Fibroblast of lung (primary cell): ENCODE results near the gene RSPH1. TPM values are rescaled to one million over a fixed set of nuclear protein-coding genes. Genes with fewer than 3 reads are reported as not detected.
A peak's percentile ranks its signal among the peaks of the same experiment; 100 is the strongest.

Experiments
- DNase-seq, 2 donors: peaks; one replicate each; pipeline versions ENCODE4 v3.0.0 to v3.0.0-alpha.2; 2010; ENCODE audit warnings: low read depth in 2 of 2
- H2AFZ ChIP-seq: 2 replicates; pipeline ENCODE4 v1.5.1; 2012; ENCODE audit warnings: low read length, control low read depth, inconsistent platforms
- H3K27ac ChIP-seq: 2 replicates; pipeline ENCODE4 v1.5.1; 2011; ENCODE audit warnings: low read length, control low read depth; ENCODE audit not compliant: insufficient read depth
- H3K27me3 ChIP-seq: 2 replicates; pipeline ENCODE4 v1.5.1; 2011; ENCODE audit warnings: mild to moderate bottlenecking, low read length; ENCODE audit not compliant: control insufficient read depth, insufficient read depth
- H3K36me3 ChIP-seq: 2 replicates; pipeline ENCODE4 v1.5.1; 2011; ENCODE audit warnings: low read length; ENCODE audit not compliant: control insufficient read depth, insufficient read depth
- H3K4me1 ChIP-seq: 2 replicates; pipeline ENCODE4 v1.5.1; 2011; ENCODE audit warnings: low read length; ENCODE audit not compliant: control insufficient read depth, insufficient read depth; ENCODE audit errors: extremely low read depth
- H3K4me2 ChIP-seq: 2 replicates; pipeline ENCODE4 v1.5.1; 2011; ENCODE audit warnings: low read length, control low read depth; ENCODE audit not compliant: insufficient read depth; ENCODE audit errors: extremely low read depth
- H3K4me3 ChIP-seq, 4 experiments: fragments of 200-600 bp in 1 of 4; sonication (generic) in 1 of 4; replicated peaks in 1 of 4; 2 replicates each; pipeline ENCODE4 v1.5.1; 2011 to 2016; ENCODE audit warnings: low read length in 4 of 4, low read depth in 3 of 4, mild to moderate bottlenecking in 3 of 4, control low read depth in 2 of 4, inconsistent platforms in 1 of 4, mixed read lengths in 1 of 4; ENCODE audit not compliant: insufficient read depth in 1 of 4; ENCODE audit errors: control extremely low read depth in 1 of 4
- H3K79me2 ChIP-seq: 2 replicates; pipeline ENCODE4 v1.5.1; 2012; ENCODE audit warnings: mild to moderate bottlenecking, low read length, inconsistent platforms; ENCODE audit not compliant: control insufficient read depth, insufficient read depth
- H3K9ac ChIP-seq: 2 replicates; pipeline ENCODE4 v1.5.1; 2011; ENCODE audit warnings: mild to moderate bottlenecking, low read length, control low read depth; ENCODE audit not compliant: insufficient read depth
- H3K9me3 ChIP-seq: 2 replicates; pipeline ENCODE4 v1.5.1; 2012; ENCODE audit warnings: low read depth, low read length; ENCODE audit not compliant: control insufficient read depth, insufficient read depth
- H4K20me1 ChIP-seq: 2 replicates; pipeline ENCODE4 v1.5.1; 2011; ENCODE audit warnings: low read length; ENCODE audit not compliant: control insufficient read depth, insufficient read depth; ENCODE audit errors: extremely low read depth
- EZH2 ChIP-seq: IDR thresholded peaks from 2 replicates; pipeline ENCODE4 v1.5.1; 2012; ENCODE audit warnings: low read length, control low read depth, mild to moderate bottlenecking; ENCODE audit errors: missing control alignments
- polyA plus RNA-seq, 2 donors: library from polyadenylated mRNA; depleted of rRNA in 1 of 2; stranded (reverse) in 1 of 2; unstranded in 1 of 2; fragments of >200 nt; gene quantifications; 2 replicates each; pipeline ENCODE4 v1.2.1, GENCODE V29; 2011 to 2012; ENCODE audit warnings: missing spikeins in 1 of 2
- total RNA-seq: library from RNA; depleted of rRNA; stranded (reverse); fragments of >200 nt; gene quantifications from 2 replicates; pipeline ENCODE4 v1.2.1, GENCODE V29; 2014
- TF ChIP-seq, protein P1 (sequence below), 2 donors: IDR thresholded peaks in 1 of 2; conservative IDR thresholded peaks in 1 of 2; 1 replicate in 1 of 2; 2 replicates in 1 of 2; pipeline ENCODE4 v1.5.1; 2011 to 2012; ENCODE audit warnings: low read length in 2 of 2, control low read depth in 1 of 2, inconsistent platforms in 1 of 2, low read depth in 1 of 2, mild to moderate bottlenecking in 1 of 2

Gene RSPH1
- total and polyA plus RNA-seq, 2 donors (not counting 1 experiment from before 2014, with no cell fraction given), result not detected

DNA sequence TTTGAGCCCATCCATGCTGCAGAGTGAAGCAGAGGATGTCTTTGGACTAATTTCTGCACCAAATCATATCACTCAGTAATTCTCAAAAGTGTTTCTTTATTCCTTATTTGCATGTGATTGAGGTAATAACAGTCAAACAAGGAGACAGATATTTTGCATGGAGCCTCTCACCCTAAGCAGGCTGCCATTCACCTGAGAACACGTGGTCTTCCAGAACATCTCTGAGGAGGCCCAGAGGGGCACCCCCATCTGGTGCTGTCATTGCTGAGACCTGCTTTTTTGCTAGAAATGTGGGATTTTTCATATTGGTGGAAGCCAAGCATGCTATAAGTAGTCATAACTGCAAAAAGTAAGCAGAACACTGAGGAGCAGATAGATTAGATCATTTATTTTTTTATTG is 25.4 kb upstream of the RSPH1 start:
- no peaks in the 10 kb centered on the region for H3K79me2 ChIP-seq
- H3K9ac ChIP-seq, result no peak overlapping the region
- TF ChIP-seq, protein P1, sequence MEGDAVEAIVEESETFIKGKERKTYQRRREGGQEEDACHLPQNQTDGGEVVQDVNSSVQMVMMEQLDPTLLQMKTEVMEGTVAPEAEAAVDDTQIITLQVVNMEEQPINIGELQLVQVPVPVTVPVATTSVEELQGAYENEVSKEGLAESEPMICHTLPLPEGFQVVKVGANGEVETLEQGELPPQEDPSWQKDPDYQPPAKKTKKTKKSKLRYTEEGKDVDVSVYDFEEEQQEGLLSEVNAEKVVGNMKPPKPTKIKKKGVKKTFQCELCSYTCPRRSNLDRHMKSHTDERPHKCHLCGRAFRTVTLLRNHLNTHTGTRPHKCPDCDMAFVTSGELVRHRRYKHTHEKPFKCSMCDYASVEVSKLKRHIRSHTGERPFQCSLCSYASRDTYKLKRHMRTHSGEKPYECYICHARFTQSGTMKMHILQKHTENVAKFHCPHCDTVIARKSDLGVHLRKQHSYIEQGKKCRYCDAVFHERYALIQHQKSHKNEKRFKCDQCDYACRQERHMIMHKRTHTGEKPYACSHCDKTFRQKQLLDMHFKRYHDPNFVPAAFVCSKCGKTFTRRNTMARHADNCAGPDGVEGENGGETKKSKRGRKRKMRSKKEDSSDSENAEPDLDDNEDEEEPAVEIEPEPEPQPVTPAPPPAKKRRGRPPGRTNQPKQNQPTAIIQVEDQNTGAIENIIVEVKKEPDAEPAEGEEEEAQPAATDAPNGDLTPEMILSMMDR (conservative IDR thresholded peaks at IDR 0.05 in 1 of 2, IDR thresholded peaks at IDR 0.05 in 1 of 2; ENCODE audit: low read depth in 1 of 2, low read length in 2 of 2), result no peak
- TF ChIP-seq EZH2, result no peak
- no peak for DNase-seq
- no peak overlapping the region for H3K4me2 ChIP-seq
- H3K27ac ChIP-seq, result no peak overlapping the region
- H3K4me1 ChIP-seq, result peaks cover 7% of the 10 kb centered on the region
- H3K36me3 ChIP-seq, result no peaks in the 10 kb centered on the region
- H3K27me3 ChIP-seq, result no peaks in the 10 kb centered on the region
- H2AFZ ChIP-seq, result no peak overlapping the region
- H3K4me3 ChIP-seq, result no peak overlapping the region
- H3K9me3 ChIP-seq, result no peaks in the 10 kb centered on the region
- H4K20me1 ChIP-seq, result no peaks in the 10 kb centered on the region

DNA sequence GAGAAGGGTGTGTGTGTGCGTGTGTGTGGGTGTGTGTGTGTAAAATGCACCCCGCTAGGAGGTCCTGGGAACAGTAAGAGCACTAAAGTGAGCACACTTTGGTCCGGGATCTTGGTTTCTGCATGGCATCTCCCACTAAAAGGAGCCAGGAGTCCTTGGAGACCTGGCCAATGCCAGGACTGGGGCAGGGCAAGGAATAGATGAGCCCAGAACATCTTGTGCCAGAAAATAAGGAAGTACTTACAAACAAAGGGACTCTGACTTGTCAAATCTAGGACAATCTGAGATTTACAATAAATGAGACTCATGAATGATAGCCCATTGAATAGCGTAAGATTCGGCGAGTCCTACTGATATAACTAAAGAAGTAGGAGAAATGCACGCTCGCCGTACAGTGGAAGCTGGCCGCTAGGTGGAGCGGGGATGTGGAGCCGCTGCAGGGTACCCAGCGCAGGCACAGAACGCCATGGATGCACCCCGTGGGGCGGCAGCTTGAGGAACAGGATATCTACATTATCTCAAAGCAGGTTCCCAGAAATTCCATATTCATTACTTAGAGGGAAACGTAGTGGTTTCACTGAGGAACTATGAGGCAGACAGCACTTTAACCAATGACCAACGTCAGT is 24.7 kb upstream of the RSPH1 start:
- no peak overlapping the region for H3K9ac ChIP-seq
- H3K4me2 ChIP-seq, result no peak overlapping the region
- H3K4me1 ChIP-seq, result peaks cover 7% of the 10 kb centered on the region
- H3K4me3 ChIP-seq, result no peak overlapping the region
- no peaks in the 10 kb centered on the region for H3K79me2 ChIP-seq
- no peak overlapping the region for H2AFZ ChIP-seq
- no peaks in the 10 kb centered on the region for H3K27me3 ChIP-seq
- no peaks in the 10 kb centered on the region for H3K36me3 ChIP-seq
- no peak for DNase-seq
- TF ChIP-seq EZH2, result no peak
- TF ChIP-seq, protein P1 (conservative IDR thresholded peaks at IDR 0.05 in 1 of 2, IDR thresholded peaks at IDR 0.05 in 1 of 2; ENCODE audit: low read depth in 1 of 2, low read length in 2 of 2), result peak in 1 of 2 donors; percentile 50
- no peaks in the 10 kb centered on the region for H4K20me1 ChIP-seq
- H3K9me3 ChIP-seq, result no peaks in the 10 kb centered on the region
- no peak overlapping the region for H3K27ac ChIP-seq

DNA sequence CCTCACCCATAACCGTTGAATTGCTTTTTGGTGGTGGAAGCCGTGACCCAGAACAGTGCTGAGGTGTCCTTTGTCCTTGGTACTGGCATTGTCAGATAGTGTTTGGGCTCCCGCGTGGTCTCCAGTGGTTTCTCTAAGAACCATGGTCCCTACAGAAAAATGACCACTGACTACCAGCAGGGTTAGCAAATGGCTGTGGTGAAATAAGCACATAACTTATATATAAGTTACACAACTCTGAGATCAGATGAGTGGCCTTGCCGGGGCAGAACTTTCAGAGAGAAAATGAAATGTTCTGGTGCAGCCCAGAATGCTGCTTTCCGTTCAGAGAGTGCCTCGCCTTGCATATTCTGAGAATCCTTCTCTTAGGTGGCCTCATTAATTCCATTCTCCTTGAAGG is 22.6 kb upstream of the RSPH1 start:
- H3K36me3 ChIP-seq, result no peaks in the 10 kb centered on the region
- no peak overlapping the region for H3K9ac ChIP-seq
- H3K79me2 ChIP-seq, result no peaks in the 10 kb centered on the region
- H2AFZ ChIP-seq, result no peak overlapping the region
- no peak for DNase-seq
- H3K4me2 ChIP-seq, result no peak overlapping the region
- H3K4me3 ChIP-seq, result no peak overlapping the region
- H3K27me3 ChIP-seq, result no peaks in the 10 kb centered on the region
- H3K4me1 ChIP-seq, result no peaks in the 10 kb centered on the region
- H3K9me3 ChIP-seq, result no peaks in the 10 kb centered on the region
- H4K20me1 ChIP-seq, result no peaks in the 10 kb centered on the region
- TF ChIP-seq, protein P1 (conservative IDR thresholded peaks at IDR 0.05 in 1 of 2, IDR thresholded peaks at IDR 0.05 in 1 of 2; ENCODE audit: low read depth in 1 of 2, low read length in 2 of 2), result no peak
- H3K27ac ChIP-seq, result no peak overlapping the region
